ENCODE results near the gene PTPRF. TPM values are rescaled to one million over a fixed set of nuclear protein-coding genes. Genes with fewer than 3 reads are reported as not detected.

The PTPRF gene
- total RNA-seq, 2 donors from 2014 or later: 182 to 292 TPM

- DNase-seq (ENCODE audit: low spot score): no peak
- intact Hi-C loops (cut with DNase I): loop anchor here (5.0 kb wide), 1 partner anchor 93 kb away; no protein-coding TSS in a partner anchor
- H3K27ac ChIP-seq: peak overlapping the region in 1 of 2 donors; percentile 97
- 72% methylated on average over 6 of the region's 6 CpGs for WGBS
- no peaks in the 10 kb centered on the region for H3K27me3 ChIP-seq (replicated peaks; ENCODE audit: insufficient read depth)
- H3K36me3 ChIP-seq: no peaks in the 10 kb centered on the region
- H3K4me1 ChIP-seq (replicated peaks): peaks cover 52% of the 10 kb centered on the region
- TF ChIP-seq POLR2A (IDR thresholded peaks at IDR 0.05): no peak
- TF ChIP-seq, protein P1, sequence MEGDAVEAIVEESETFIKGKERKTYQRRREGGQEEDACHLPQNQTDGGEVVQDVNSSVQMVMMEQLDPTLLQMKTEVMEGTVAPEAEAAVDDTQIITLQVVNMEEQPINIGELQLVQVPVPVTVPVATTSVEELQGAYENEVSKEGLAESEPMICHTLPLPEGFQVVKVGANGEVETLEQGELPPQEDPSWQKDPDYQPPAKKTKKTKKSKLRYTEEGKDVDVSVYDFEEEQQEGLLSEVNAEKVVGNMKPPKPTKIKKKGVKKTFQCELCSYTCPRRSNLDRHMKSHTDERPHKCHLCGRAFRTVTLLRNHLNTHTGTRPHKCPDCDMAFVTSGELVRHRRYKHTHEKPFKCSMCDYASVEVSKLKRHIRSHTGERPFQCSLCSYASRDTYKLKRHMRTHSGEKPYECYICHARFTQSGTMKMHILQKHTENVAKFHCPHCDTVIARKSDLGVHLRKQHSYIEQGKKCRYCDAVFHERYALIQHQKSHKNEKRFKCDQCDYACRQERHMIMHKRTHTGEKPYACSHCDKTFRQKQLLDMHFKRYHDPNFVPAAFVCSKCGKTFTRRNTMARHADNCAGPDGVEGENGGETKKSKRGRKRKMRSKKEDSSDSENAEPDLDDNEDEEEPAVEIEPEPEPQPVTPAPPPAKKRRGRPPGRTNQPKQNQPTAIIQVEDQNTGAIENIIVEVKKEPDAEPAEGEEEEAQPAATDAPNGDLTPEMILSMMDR (IDR thresholded peaks at IDR 0.05): peak in 2 of 4 experiments; percentile 13 to 29
- no peak for TF ChIP-seq POLR2AphosphoS5 (IDR thresholded peaks at IDR 0.05)
- H3K9me3 ChIP-seq: no peaks in the 10 kb centered on the region
- no peak overlapping the region for H3K4me3 ChIP-seq
Measured at GRCh38 chr1:43554444-43554992, 23.8 kb downstream of the PTPRF start.

- no peak for DNase-seq (ENCODE audit: low spot score)
- peak overlapping the region in 1 of 2 donors; percentile 70 for H3K27ac ChIP-seq
- WGBS: 75% methylated on average over 6 of the region's 6 CpGs
- TF ChIP-seq POLR2A (IDR thresholded peaks at IDR 0.05) (no peak), POLR2AphosphoS5 (IDR thresholded peaks at IDR 0.05) (no peak)
- TF ChIP-seq, protein P1 (IDR thresholded peaks at IDR 0.05): no peak
- intact Hi-C loops (cut with DNase I): no loop called here
- H3K9me3 ChIP-seq: no peaks in the 10 kb centered on the region
- H3K4me3 ChIP-seq: no peak overlapping the region
- H3K4me1 ChIP-seq (replicated peaks): peaks cover 33% of the 10 kb centered on the region
- H3K36me3 ChIP-seq: no peaks in the 10 kb centered on the region
- no peaks in the 10 kb centered on the region for H3K27me3 ChIP-seq (replicated peaks; ENCODE audit: insufficient read depth)
Measured at GRCh38 chr1:43556782-43557181, 26.1 kb downstream of the PTPRF start.

DNA sequence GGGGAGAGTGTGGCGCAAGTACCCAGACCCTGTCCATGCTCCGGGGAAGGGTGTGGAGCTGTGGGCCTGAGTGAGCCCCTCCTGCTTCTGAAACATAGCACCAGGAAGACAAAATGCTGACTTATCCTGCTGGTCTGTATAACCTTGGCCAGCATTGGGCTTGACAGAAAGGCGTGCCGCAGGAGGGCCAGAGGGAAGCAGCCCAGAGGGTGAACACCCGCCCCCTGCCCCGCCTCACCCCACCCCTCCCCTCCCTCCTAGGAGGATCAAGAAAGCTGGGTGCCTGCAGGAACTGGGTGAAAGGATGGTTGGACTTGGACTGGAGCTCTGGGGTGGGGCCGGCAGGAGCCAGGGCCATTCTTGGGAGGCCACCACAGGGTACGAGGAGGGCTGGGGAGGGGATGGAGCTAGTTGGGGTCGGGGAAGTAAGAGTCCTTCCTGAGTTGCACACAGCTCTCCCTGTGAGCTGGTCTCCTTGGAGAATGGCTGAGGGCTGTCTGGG is 27.1 kb downstream of the PTPRF start:
- WGBS: 30% methylated on average over 9 of the region's 9 CpGs
- H3K4me1 ChIP-seq (replicated peaks): peaks cover 25% of the 10 kb centered on the region
- no peaks in the 10 kb centered on the region for H3K9me3 ChIP-seq
- no peak overlapping the region for H3K4me3 ChIP-seq
- DNase-seq (ENCODE audit: low spot score): peak; percentile 55
- intact Hi-C loops (cut with DNase I): no loop called here
- TF ChIP-seq, protein P1 (IDR thresholded peaks at IDR 0.05): no peak
- TF ChIP-seq POLR2AphosphoS5 (IDR thresholded peaks at IDR 0.05) (no peak), POLR2A (IDR thresholded peaks at IDR 0.05) (no peak)
- H3K27ac ChIP-seq: peak overlapping the region; percentile 57 to 70
- H3K36me3 ChIP-seq: no peaks in the 10 kb centered on the region
- no peaks in the 10 kb centered on the region for H3K27me3 ChIP-seq (replicated peaks; ENCODE audit: insufficient read depth)

GRCh38 chr1:43558346-43558841 is 27.7 kb downstream of the PTPRF start:
- no peaks in the 10 kb centered on the region for H3K36me3 ChIP-seq
- no peak for DNase-seq (ENCODE audit: low spot score)
- peaks cover 23% of the 10 kb centered on the region for H3K4me1 ChIP-seq (replicated peaks)
- TF ChIP-seq, protein P1 (IDR thresholded peaks at IDR 0.05): no peak
- TF ChIP-seq POLR2A (IDR thresholded peaks at IDR 0.05) (no peak), POLR2AphosphoS5 (IDR thresholded peaks at IDR 0.05) (no peak)
- H3K27ac ChIP-seq: peak overlapping the region; percentile 57 to 70
- intact Hi-C loops (cut with DNase I): no loop called here
- H3K4me3 ChIP-seq: no peak overlapping the region
- no peaks in the 10 kb centered on the region for H3K9me3 ChIP-seq
- no peaks in the 10 kb centered on the region for H3K27me3 ChIP-seq (replicated peaks; ENCODE audit: insufficient read depth)
- 35% methylated on average over 19 of the region's 21 CpGs for whole genome bisulfite sequencing

GRCh38 chr1:43559714-43560113 is 29.0 kb downstream of the PTPRF start:
- Histone ChIP-seq H3K9me3 (no peaks in the 10 kb centered on the region), H3K27me3 (replicated peaks; ENCODE audit: insufficient read depth) (no peaks in the 10 kb centered on the region), H3K4me1 (replicated peaks) (peaks cover 33% of the 10 kb centered on the region), H3K27ac (no peak overlapping the region), H3K4me3 (no peak overlapping the region), H3K36me3 (no peaks in the 10 kb centered on the region)
- no peak for DNase-seq (ENCODE audit: low spot score)
- WGBS: 94% methylated on average over 6 of the region's 6 CpGs
- intact Hi-C loops (cut with DNase I): no loop called here
- TF ChIP-seq POLR2AphosphoS5 (IDR thresholded peaks at IDR 0.05): no peak
